DND-41 (cell line): ENCODE measurements around the gene PI4KB.

Experiments
- ATAC-seq: fragments of 200-7000 bp; cut with Tn5 transposase; 3 replicates; pipeline ENCODE4 v1.9.1; 2021; ENCODE audit warnings: low read depth; ENCODE audit not compliant: insufficient read depth
- DNase-seq: peaks from one replicate; pipeline ENCODE4 v3.0.0-alpha.2; 2020
- H2AFZ ChIP-seq: 2 replicates; pipeline ENCODE4 v1.6.0; 2012; ENCODE audit warnings: low read depth, low read length
- H3K27ac ChIP-seq: 2 replicates; pipeline ENCODE4 v1.5.1; 2012; ENCODE audit warnings: low read length, inconsistent platforms
- H3K27me3 ChIP-seq: fragments of 200-600 bp; sonication (generic); 2 replicates; pipeline ENCODE4 v1.6.0; 2012; ENCODE audit warnings: low read length, mild to moderate bottlenecking, inconsistent platforms; ENCODE audit not compliant: insufficient read depth, poor library complexity
- H3K36me3 ChIP-seq: 2 replicates; pipeline ENCODE4 v1.5.1; 2012; ENCODE audit warnings: low read length, inconsistent platforms; ENCODE audit not compliant: insufficient read depth
- H3K4me1 ChIP-seq: 2 replicates; pipeline ENCODE4 v1.5.1; 2012; ENCODE audit warnings: mild to moderate bottlenecking, low read length; ENCODE audit not compliant: insufficient read depth
- H3K4me2 ChIP-seq: 2 replicates; pipeline ENCODE4 v1.6.0; 2012; ENCODE audit warnings: mild to moderate bottlenecking, moderate library complexity, low read length, inconsistent platforms; ENCODE audit not compliant: insufficient read depth
- H3K4me3 ChIP-seq, 2 experiments: fragments of 200-600 bp in 1 of 2; shearing (Covaris generic) in 1 of 2; 2 replicates each; pipeline ENCODE4 v1.5.1; 2012 to 2016; ENCODE audit warnings: inconsistent platforms in 2 of 2, low read length in 2 of 2, mild to moderate bottlenecking in 2 of 2, low read depth in 1 of 2, moderate library complexity in 1 of 2
- H3K79me2 ChIP-seq: 2 replicates; pipeline ENCODE4 v1.6.0; 2012; ENCODE audit warnings: low read length, inconsistent platforms; ENCODE audit not compliant: insufficient read depth
- H3K9ac ChIP-seq: 2 replicates; pipeline ENCODE4 v1.6.0; 2012; ENCODE audit warnings: low read depth, mild to moderate bottlenecking, inconsistent platforms, low read length, moderate library complexity
- H3K9me3 ChIP-seq: 2 replicates; pipeline ENCODE4 v1.5.1; 2012; ENCODE audit warnings: low read length, moderate library complexity, mild to moderate bottlenecking, inconsistent platforms; ENCODE audit not compliant: insufficient read depth, severe bottlenecking
- H4K20me1 ChIP-seq: 2 replicates; pipeline ENCODE4 v1.6.0; 2012; ENCODE audit warnings: low read length; ENCODE audit not compliant: insufficient read depth
- CTCF ChIP-seq: IDR thresholded peaks from 2 replicates; pipeline ENCODE4 v1.5.1; 2012; ENCODE audit warnings: borderline replicate concordance, low read length, moderate library complexity, mild to moderate bottlenecking; ENCODE audit not compliant: poor library complexity, severe bottlenecking; ENCODE audit errors: extremely low read depth
- EZH2 ChIP-seq: IDR thresholded peaks from 3 replicates; pipeline ENCODE4 v1.6.1; 2012; ENCODE audit warnings: borderline replicate concordance, low read depth, mild to moderate bottlenecking, moderate library complexity, low read length, inconsistent platforms; ENCODE audit not compliant: severe bottlenecking

PI4KB gene

GRCh38 chr1:151265446-151266236 lies 61.6 kb downstream of the PI4KB start:
- ATAC-seq (no peak), DNase-seq (no peak)
- Histone ChIP-seq H3K9ac (no peak overlapping the region), H2AFZ (no peak overlapping the region), H3K36me3 (peaks cover 68% of the 10 kb centered on the region), H3K4me2 (no peak overlapping the region), H3K27ac (no peak overlapping the region), H3K4me1 (no peaks in the 10 kb centered on the region), H3K79me2 (peaks cover 16% of the 10 kb centered on the region; the same call in 1 of the 2 replicates), H3K9me3 (no peaks in the 10 kb centered on the region), H4K20me1 (peaks cover 4% of the 10 kb centered on the region; the same call in 1 of the 2 replicates), H3K4me3 (no peak overlapping the region), H3K27me3 (no peaks in the 10 kb centered on the region)
- no peak for TF ChIP-seq EZH2
- TF ChIP-seq CTCF: no peak

GRCh38 chr1:151259351-151259750 lies 67.9 kb downstream of the PI4KB start:
- Histone ChIP-seq H4K20me1 (peaks cover 8% of the 10 kb centered on the region; the same call in 1 of the 2 replicates), H3K9me3 (no peaks in the 10 kb centered on the region), H3K27ac (no peak overlapping the region), H3K27me3 (no peaks in the 10 kb centered on the region), H3K79me2 (peaks cover 76% of the 10 kb centered on the region), H3K4me1 (peaks cover 18% of the 10 kb centered on the region), H3K9ac (no peak overlapping the region), H3K4me2 (no peak overlapping the region), H3K4me3 (no peak overlapping the region), H3K36me3 (peaks cover 24% of the 10 kb centered on the region), H2AFZ (no peak overlapping the region)
- TF ChIP-seq EZH2 (no peak), CTCF (no peak)
- DNase-seq (no peak), ATAC-seq (no peak)

DNA sequence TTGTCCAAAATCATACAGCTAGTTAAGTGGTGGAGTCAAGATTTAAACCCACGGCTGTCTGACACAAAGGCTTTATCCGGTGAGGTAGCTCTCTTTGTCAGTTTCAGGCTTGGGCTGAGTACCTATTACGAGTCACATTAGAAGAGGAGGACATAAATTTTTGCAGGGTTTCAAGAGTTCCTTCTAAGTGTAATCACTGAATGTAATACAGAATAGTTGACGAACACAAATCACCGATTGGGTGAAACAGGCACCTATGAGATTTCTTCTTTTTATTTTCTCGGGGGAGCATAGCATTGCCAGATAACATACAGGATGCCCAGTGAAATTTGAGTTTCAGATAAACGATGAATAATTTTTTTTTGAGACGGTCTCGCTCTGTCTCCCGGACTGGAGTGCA lies 71.8 kb downstream of the PI4KB start:
- Histone ChIP-seq H3K79me2 (peaks cover 60% of the 10 kb centered on the region), H4K20me1 (peaks cover 5% of the 10 kb centered on the region; the same call in 1 of the 2 replicates), H3K4me3 (peak overlapping the region; percentile 72 to 73; a peak in 3 of 4 replicates), H3K4me1 (peaks cover 24% of the 10 kb centered on the region), H3K36me3 (no peaks in the 10 kb centered on the region), H2AFZ (peak overlapping the region; percentile 59; the same call in 1 of the 2 replicates), H3K9ac (peak overlapping the region; percentile 67), H3K27ac (peak overlapping the region; percentile 69), H3K27me3 (no peaks in the 10 kb centered on the region), H3K9me3 (no peaks in the 10 kb centered on the region), H3K4me2 (peak overlapping the region; percentile 84)
- TF ChIP-seq CTCF (no peak), EZH2 (no peak)
- ATAC-seq (no peak), DNase-seq (no peak)
